Activated T-cell treated with anti-CD3 and anti-CD28 coated beads for 48 hours (primary cell): ENCODE results near the gene PLOD3.
"Not testable (repeated sequence)": the region's sequence is repeated elsewhere in the genome, so short reads cannot be mapped to it uniquely, and the experiment has no call there.

Experiments used
- DNase-seq: peaks from one replicate; pipeline ENCODE4 v3.0.0-alpha.2; 2020; ENCODE audit warnings: low read depth

The PLOD3 gene

GRCh38 chr7:101212014-101212413, 5.4 kb downstream of the PLOD3 start:
- no peak for DNase-seq

GRCh38 chr7:101211501-101211900, 5.9 kb downstream of the PLOD3 start:
- no peak for DNase-seq

- DNase-seq = no peak
Observed at GRCh38 chr7:101210143-101210542, 7.2 kb downstream of the PLOD3 start.

GRCh38 chr7:101208794-101209193, 8.6 kb downstream of the PLOD3 start:
- DNase-seq = no peak

GRCh38 chr7:101207459-101207858, 9.9 kb downstream of the PLOD3 start:
- DNase-seq = no peak

GRCh38 chr7:101206665-101207042, 10.7 kb downstream of the PLOD3 start:
- DNase-seq = no peak

GRCh38 chr7:101205901-101206664, 11.3 kb downstream of the PLOD3 start:
- no peak for DNase-seq

GRCh38 chr7:101203740-101204738, 13.3 kb downstream of the PLOD3 start:
- DNase-seq = not testable (repeated sequence)

GRCh38 chr7:101202603-101202918, 14.8 kb downstream of the PLOD3 start:
- DNase-seq = no peak

- DNase-seq = no peak
Observed at GRCh38 chr7:101201695-101202602, 15.4 kb downstream of the PLOD3 start.

GRCh38 chr7:101200862-101201599, 16.4 kb downstream of the PLOD3 start, which contains the start of gene MOGAT3:
TSS of gene MOGAT3 (minus strand) at chr7:101201036. CDS start at chr7:101200854, 182 bp downstream.
- DNase-seq = no peak

- no peak for DNase-seq
Observed at GRCh38 chr7:101200504-101200861, 16.9 kb downstream of the PLOD3 start.

- DNase-seq = not testable (repeated sequence)
Observed at GRCh38 chr7:101199522-101199921, 17.9 kb downstream of the PLOD3 start.

- DNase-seq = no peak
Observed at GRCh38 chr7:101198476-101198875, 18.9 kb downstream of the PLOD3 start.

GRCh38 chr7:101197991-101198390, 19.4 kb downstream of the PLOD3 start:
- no peak for DNase-seq

- DNase-seq = no peak
Observed at GRCh38 chr7:101195884-101196283, 21.5 kb downstream of the PLOD3 start.

GRCh38 chr7:101189109-101189508, 28.3 kb downstream of the PLOD3 start:
- DNase-seq = no peak

- no peak for DNase-seq
Observed at GRCh38 chr7:101186844-101187428, 30.4 kb downstream of the PLOD3 start.

GRCh38 chr7:101186194-101186593, 31.2 kb downstream of the PLOD3 start:
- DNase-seq = no peak

GRCh38 chr7:101185258-101185839, 32.0 kb downstream of the PLOD3 start:
- DNase-seq = no peak
